Activated CD8-positive, alpha-beta memory T cell treated with anti-CD3 and anti-CD28 coated beads for 4 hours (primary cell): ENCODE results near the gene AGTRAP.

Source experiments
- DNase-seq, 2 donors: peaks; one replicate each; pipeline ENCODE4 v3.0.0-alpha.2; 2020; ENCODE audit warnings: low read depth in 2 of 2

Gene AGTRAP

GRCh38 chr1:11761988-11762406 is 26.1 kb downstream of the AGTRAP start, which contains the start of gene C1orf167:
TSS of gene C1orf167 (plus strand) at chr1:11762193. CDS start at chr1:11764401, 2,208 bp downstream.
- DNase-seq: no peak

- DNase-seq: no peak
Measured at GRCh38 chr1:11764115-11764514, 28.2 kb downstream of the AGTRAP start.

- no peak for DNase-seq
Measured at GRCh38 chr1:11764519-11764918, 28.6 kb downstream of the AGTRAP start.

GRCh38 chr1:11765661-11766428 is 29.9 kb downstream of the AGTRAP start:
- no peak for DNase-seq

GRCh38 chr1:11766429-11766776 is 30.5 kb downstream of the AGTRAP start:
- DNase-seq: no peak

GRCh38 chr1:11767922-11768704 is 32.2 kb downstream of the AGTRAP start:
- no peak for DNase-seq

- no peak for DNase-seq
Measured at GRCh38 chr1:11768821-11769220, 32.9 kb downstream of the AGTRAP start.

- DNase-seq: no peak
Measured at GRCh38 chr1:11769274-11769673, 33.3 kb downstream of the AGTRAP start.

- no peak for DNase-seq
Measured at GRCh38 chr1:11770011-11770410, 34.1 kb downstream of the AGTRAP start.

- DNase-seq: no peak
Measured at GRCh38 chr1:11771481-11772043, 35.6 kb downstream of the AGTRAP start.

- DNase-seq: no peak
Measured at GRCh38 chr1:11772458-11772857, 36.5 kb downstream of the AGTRAP start.

GRCh38 chr1:11774753-11775152 is 38.8 kb downstream of the AGTRAP start:
- DNase-seq: no peak

GRCh38 chr1:11777658-11778322 is 41.9 kb downstream of the AGTRAP start:
- DNase-seq: no peak

- DNase-seq: no peak
Measured at GRCh38 chr1:11778336-11778735, 42.4 kb downstream of the AGTRAP start.

- DNase-seq: no peak
Measured at GRCh38 chr1:11778844-11779623, 43.1 kb downstream of the AGTRAP start.

- no peak for DNase-seq
Measured at GRCh38 chr1:11779715-11780379, 43.9 kb downstream of the AGTRAP start.

GRCh38 chr1:11780380-11781147 is 44.6 kb downstream of the AGTRAP start:
- DNase-seq: no peak

- no peak for DNase-seq
Measured at GRCh38 chr1:11781297-11781696, 45.4 kb downstream of the AGTRAP start.

- DNase-seq: no peak
Measured at GRCh38 chr1:11782127-11782708, 46.3 kb downstream of the AGTRAP start.

GRCh38 chr1:11783556-11783955 is 47.6 kb downstream of the AGTRAP start:
- no peak for DNase-seq
